ENCODE data around the gene ZNF490.
"Not testable (repeated sequence)": the region's sequence is repeated elsewhere in the genome, so short reads cannot be mapped to it uniquely, and the experiment has no call there.

The ZNF490 gene

DNA sequence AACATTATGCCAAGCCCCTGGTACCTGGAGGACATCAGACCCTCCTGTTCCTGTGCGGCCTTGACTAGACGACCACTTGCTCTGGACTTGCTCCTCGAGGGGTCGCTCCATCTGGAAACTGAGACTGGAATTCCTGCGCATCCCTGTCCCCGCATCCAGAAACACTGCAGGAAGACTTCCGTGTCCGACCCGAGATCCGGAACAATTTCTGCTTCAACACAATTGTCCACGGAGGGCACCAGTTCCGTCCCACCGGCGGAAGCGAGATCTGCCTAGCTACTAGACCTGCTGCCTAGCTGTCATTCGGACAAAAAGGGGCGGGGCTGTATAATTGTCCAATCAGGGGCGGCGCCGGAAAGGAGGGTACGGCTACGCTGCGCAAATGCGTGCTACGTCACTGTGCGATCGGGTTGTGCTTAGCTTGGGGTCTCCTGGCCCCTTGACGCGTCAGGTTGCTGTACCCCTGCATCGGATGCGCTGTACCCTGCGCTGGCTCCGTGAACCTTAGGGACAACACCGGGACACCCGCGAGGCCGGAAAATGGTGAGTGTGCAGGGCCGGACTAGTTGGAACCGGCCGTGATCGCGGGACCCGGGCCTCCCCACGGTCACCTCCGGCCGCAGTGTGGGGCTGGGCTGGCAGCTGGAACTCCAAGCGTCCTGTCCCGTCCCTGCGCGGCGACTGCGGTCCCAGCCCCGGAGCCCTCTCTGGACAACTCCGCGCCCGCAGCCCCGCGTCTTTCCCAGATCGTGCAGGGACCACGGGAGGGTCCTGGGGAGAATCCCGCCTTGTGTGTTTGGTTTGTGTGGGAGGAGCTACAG is at the start of gene ZNF490, which contains the start of gene ZNF791:
Gene ZNF490 (minus strand): TSS at position 274 of the 821 bp plus-strand sequence. CDS start 133 bp downstream, at position 141.
Gene ZNF791 (plus strand): TSS at position 381 of the 821 bp plus-strand sequence. CDS start 160 bp downstream, at position 541.
- DNase-seq (ENCODE audit: low spot score): peak; percentile 98

- no peak for DNase-seq (ENCODE audit: low spot score)
Measured at GRCh38 chr19:12657966-12658365, 47.4 kb upstream of the ZNF490 start.

DNA sequence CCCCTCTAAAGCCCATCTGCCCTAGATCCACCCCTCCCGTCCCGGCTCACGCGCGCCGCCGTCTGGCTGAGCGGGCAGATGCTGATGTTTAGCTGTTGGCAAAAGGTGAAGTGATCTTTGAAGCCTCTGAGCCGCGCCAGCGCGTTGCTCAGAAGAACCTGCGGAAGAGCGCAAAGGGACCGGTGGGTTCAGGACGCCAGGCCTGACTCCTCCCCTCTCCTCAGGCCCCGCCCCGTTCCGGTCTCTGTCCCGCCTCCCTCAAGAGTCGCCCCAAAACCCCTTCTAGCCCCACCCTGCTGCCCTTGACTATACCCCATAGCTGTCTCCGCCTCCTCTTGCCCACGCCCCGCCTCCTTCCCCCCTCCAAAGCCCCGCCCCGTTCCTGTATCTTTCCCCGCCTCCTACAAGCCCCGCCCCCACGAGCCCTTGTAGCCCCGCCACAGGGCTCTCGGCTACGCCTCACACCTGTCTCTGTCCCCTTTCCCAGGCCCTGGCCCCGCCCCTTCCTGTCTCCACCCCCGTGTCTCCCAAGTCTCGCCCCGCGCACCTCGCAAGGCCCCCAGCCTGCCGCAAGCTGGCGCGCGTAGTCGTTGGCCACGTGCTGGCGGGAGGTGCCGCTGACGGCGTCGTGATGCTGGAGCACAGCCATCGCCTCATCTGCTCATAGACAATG is 46.4 kb upstream of the ZNF490 start:
- DNase-seq (ENCODE audit: low spot score): peak; percentile 36

GRCh38 chr19:12655546-12655945 is 44.9 kb upstream of the ZNF490 start:
- no peak for DNase-seq (ENCODE audit: low spot score)

- DNase-seq (ENCODE audit: low spot score): no peak
Measured at GRCh38 chr19:12652219-12652618, 41.6 kb upstream of the ZNF490 start.

DNA sequence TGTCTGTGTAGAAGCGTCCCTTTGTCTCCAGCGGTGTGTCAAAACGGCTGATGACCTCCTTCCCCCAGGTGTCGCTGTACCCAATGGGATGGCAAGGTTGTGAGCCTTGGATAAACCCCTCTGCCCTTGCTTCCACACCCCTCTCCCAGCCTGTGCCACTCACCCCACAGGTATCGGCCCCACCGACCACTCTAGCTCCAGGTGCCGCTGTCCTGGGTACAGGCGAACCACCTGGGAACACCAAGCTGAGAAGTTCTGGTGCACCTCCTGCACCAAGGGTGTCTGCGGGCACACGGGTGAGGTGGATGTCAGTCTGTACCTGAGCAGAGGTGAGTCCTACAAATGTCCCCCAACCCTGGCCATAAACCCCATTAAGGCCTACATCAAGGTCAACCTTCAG is 39.3 kb upstream of the ZNF490 start:
- DNase-seq (ENCODE audit: low spot score): no peak

GRCh38 chr19:12648088-12648487 is 37.5 kb upstream of the ZNF490 start:
- DNase-seq (ENCODE audit: low spot score): peak; percentile 25

DNA sequence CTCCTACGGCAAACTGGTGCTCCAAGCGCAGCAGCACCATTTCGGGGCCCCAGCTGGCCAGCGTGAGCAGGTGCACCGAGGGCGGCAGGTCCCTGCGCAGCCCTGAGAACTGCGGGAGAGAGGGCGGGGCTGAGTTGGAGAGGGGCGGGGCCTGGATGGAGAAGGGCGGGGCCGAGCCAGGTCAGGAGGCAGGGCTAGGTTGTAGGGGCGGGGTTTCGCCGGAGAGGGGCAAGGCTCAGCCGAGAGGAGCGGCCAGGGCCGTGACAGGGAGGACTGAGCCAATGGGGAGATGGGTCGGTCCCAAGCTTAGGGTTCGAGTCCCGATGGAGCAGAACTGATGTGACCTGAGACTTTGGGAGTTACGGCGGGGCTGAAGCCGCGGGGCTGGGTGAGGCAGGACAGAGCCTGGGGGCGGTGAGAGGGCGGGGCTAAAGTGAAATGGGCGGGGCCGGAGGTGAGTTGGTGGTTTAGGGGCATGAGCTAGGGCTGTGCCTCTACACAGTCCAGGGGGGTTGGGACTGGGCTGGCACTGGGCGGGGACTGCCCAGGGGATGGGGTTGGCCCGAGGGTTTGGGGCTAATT is 37.0 kb upstream of the ZNF490 start:
- peak; percentile 78 for DNase-seq (ENCODE audit: low spot score)

DNA sequence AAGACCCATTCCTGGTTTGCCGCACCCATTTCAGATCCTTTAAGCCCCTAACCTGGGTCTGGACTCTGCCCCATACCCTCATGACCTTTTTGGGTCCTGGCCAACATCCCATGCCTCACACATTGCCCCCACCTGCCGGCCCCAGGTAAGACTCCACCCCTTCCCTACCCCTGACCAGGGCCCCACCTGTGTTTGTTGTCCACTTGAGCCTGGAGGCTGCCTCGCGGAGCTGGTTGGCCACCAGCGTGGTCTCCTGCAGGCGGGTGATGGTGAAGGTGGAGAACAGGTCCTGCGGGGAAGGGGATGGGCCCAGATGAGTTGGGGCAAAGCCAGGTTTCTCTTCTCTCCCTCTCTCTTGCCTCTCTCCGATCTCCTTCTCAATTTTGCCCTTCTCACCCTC is 36.4 kb upstream of the ZNF490 start:
- DNase-seq (ENCODE audit: low spot score): no peak

- peak; percentile 12 for DNase-seq (ENCODE audit: low spot score)
Measured at GRCh38 chr19:12646551-12646950, 35.9 kb upstream of the ZNF490 start.

GRCh38 chr19:12643716-12644115 is 33.1 kb upstream of the ZNF490 start:
- DNase-seq (ENCODE audit: low spot score): not testable (repeated sequence)

DNA sequence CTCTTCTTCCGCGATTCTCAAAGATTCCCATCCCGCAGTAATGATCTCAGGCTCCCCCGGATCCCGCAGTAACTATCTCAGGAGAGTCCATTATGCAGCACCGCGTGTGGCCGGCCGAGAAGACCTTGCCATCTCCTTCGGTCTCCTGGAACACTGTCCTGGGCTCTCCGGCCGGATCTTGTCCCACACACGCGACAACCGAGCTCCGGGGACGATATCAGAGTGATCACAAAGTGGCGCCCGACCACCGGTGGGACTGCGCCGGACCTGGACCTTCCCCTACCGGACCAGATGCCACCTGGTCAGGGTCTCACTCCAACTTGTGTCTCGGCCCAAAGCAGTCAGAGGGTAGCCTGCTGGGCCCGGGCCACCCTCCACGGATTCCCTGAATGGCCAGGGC is 31.9 kb upstream of the ZNF490 start:
- DNase-seq (ENCODE audit: low spot score): no peak

DNA sequence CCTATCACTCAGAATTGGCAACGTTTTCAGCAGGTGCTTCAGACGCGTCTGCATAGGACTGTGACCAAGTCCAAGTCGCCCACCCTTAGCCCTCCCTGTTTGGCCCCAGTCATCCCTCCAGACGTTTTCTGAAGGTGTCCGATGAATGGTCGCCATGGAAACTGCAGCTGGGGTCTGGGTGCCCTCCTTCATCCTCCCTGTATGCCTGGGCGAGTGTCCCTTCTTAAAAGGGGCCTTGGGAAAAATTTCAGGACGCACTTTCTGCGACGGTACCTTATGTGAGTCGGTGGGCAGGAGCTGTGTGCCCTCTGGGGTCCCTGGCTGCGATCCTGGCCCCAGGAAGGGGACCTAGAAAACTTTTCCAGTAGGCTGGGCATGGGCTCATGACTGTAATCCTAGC is 30.8 kb upstream of the ZNF490 start:
- DNase-seq (ENCODE audit: low spot score): no peak

DNA sequence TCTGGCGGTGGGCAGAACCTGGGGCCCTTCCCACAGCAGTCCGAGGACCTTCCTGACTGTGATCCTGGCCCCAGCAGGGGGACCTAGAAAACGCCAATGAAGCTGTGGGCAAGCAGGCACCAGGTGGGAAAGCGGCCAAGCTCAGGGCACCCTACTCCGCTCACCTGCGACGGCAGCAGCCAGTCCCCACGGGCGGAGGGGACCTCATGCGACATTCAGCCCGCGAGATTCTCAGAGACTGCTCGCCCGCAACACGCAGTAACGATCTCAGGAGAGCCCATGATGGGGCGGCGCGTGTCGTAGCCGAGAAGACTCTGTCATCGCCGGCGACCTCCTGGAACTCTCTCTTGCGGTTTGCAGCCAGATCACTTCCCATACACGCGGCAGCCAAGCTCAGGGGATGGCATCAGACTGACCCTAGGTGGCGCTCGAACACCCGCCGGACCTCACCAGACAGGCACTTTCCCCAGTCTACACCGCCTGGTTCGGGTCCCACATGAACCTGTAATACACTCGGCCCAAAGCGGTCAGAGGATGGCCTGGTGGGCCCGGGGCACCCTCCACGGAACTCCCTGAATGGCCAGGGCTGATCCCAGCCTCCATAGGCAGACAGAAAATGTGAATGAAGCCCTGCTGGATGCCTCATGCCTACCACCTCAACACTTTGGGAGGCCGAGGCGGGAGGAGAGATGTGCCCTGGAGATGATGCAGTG is 29.4 kb upstream of the ZNF490 start:
- DNase-seq (ENCODE audit: low spot score): peak; percentile 92

DNA sequence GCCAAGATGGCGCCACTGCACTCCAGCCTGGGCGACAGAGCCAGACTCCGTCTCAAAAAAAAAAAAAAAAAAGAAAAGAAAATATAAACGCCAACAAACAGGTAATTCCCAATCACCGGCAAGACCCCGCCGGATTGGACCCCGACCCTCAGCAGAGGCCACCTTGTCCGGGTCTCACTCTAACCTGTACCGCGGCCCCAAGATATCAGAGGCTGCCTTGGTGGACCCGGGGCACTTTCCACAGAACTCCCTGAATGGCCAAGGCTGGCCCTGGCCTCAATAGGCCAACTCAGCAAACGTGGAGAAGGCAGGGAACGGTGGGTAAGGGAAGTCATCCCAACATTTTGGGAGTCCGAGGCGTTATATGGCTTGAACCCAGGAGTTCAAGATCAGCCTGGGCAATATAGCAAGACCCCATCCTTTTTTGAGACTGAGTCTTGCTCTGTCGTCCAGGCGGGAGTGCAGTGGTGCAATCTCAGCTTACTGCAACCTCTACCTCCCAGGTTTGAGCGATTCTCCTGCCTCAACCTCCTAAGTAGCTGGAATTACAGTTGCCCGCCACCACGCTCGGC is 28.1 kb upstream of the ZNF490 start:
- no peak for DNase-seq (ENCODE audit: low spot score)

GRCh38 chr19:12636631-12637030 is 26.0 kb upstream of the ZNF490 start:
- DNase-seq (ENCODE audit: low spot score): no peak

GRCh38 chr19:12629215-12629614 is 18.6 kb upstream of the ZNF490 start:
- no peak for DNase-seq (ENCODE audit: low spot score)

GRCh38 chr19:12628040-12629022 is 17.7 kb upstream of the ZNF490 start:
- no peak for DNase-seq (ENCODE audit: low spot score)

DNA sequence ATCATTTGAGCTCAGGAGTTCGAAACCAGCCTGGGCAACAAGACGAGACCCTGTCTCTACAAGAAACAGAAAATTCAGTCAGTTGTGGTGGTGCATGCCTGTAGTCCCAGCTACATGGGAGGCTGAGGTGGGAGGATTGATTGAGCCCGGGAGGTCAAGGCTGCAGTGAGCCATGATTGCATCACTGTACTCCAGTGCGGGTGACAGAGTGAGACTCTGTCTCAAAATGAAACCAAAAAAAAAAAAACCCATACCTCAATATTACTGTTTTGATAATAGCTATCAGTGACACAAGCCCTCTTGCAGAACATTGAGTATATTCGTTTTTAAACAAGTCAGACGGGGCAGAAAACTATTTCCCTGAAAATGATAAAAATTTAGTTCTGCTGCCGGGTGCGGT is 16.3 kb upstream of the ZNF490 start:
- DNase-seq (ENCODE audit: low spot score): no peak

DNA sequence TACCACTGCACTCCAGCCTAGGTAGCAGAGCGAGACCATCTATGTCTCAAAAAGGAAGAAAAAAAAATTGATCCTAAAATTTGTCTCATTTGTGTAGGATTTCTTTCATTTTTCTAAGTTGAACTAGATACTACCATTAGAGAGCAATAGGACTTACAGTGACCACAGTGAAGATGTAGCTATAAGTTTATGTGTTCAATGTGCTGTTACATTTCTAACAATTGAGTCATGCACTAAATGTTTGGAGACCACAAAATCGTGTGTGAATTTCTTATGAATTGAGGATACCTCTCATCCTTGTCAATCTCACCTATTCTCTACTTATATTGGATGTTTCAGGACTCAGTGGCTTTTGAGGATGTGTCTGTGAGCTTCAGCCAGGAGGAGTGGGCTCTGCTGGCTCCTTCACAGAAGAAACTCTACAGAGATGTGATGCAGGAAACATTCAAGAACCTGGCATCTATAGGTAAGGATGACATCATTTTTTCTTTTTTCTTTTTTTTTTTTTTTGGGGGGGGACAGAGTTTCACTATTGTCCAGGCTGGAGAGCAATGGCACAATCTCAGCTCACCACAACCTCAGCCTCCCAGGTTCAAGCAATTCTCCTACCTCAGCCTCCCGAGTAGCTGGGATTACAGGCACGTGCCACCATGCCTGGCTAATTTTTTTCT is 12.9 kb upstream of the ZNF490 start:
- no peak for DNase-seq (ENCODE audit: low spot score)
